GM13976 (cell line): ENCODE results near the gene METRN.

Experiments used
- DNase-seq: peaks from one replicate; pipeline ENCODE4 v3.0.0; 2012; ENCODE audit warnings: low spot score
- in situ Hi-C: fragments of 300-500 bp; cut with MboI; formaldehyde crosslinking; loops from one replicate; pipeline ENCODE4 v1.12.0; 2022; ENCODE audit warnings: low sequenced_read_pairs, mixed read lengths, inconsistent platforms; ENCODE audit not compliant: unreplicated experiment
- TF ChIP-seq, protein P1 (sequence below): IDR thresholded peaks from 2 replicates; pipeline ENCODE4 v1.5.1; 2012; ENCODE audit warnings: borderline replicate concordance, mild to moderate bottlenecking; ENCODE audit not compliant: insufficient read depth; ENCODE audit errors: extremely low read depth, missing control alignments, control extremely low read depth

Gene METRN

DNA sequence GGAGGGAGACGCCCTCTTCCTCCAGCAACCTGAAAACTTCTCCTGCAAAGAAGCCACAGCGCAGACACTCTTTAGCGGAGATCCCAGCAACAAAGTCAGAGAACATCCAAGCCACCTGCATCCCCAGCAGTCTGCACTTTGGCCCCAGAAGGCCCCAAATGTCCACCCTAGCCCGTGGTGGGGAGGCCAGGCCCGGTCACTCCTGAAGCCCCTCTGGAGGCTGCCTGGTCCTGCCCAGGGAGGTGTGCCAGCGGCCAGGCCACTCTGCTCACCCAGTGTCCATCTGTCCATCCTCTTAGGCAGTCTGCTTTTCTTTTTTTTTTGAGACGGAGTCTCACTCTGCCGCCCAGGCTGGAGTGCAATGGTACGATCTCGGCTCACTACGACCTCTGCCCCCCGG is 17.4 kb downstream of the METRN start:
- TF ChIP-seq, protein P1, sequence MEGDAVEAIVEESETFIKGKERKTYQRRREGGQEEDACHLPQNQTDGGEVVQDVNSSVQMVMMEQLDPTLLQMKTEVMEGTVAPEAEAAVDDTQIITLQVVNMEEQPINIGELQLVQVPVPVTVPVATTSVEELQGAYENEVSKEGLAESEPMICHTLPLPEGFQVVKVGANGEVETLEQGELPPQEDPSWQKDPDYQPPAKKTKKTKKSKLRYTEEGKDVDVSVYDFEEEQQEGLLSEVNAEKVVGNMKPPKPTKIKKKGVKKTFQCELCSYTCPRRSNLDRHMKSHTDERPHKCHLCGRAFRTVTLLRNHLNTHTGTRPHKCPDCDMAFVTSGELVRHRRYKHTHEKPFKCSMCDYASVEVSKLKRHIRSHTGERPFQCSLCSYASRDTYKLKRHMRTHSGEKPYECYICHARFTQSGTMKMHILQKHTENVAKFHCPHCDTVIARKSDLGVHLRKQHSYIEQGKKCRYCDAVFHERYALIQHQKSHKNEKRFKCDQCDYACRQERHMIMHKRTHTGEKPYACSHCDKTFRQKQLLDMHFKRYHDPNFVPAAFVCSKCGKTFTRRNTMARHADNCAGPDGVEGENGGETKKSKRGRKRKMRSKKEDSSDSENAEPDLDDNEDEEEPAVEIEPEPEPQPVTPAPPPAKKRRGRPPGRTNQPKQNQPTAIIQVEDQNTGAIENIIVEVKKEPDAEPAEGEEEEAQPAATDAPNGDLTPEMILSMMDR, result no peak
- DNase-seq, result no peak
- in situ Hi-C loops, result no loop called here

DNA sequence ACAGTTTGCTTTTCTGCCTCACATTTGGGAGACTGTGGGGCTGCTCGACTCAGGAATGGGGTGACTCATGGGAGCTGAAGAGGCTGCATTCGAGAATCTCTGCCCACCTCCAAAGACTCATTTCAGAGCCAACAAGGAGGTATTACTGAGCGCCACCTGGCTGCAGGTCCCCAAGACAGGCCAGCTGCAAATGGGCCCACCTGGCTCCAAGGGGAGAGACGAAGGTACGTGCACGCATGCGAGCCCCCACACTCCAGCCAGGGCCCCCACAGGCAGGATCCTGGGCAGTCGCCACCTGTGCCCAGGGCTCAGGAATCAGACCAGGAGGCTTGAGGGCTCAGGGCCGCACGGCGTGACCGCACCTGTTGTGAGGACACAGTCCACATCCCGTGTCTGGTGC is 18.0 kb downstream of the METRN start:
- TF ChIP-seq, protein P1, result no peak
- no peak for DNase-seq
- in situ Hi-C loops, result no loop called here

DNA sequence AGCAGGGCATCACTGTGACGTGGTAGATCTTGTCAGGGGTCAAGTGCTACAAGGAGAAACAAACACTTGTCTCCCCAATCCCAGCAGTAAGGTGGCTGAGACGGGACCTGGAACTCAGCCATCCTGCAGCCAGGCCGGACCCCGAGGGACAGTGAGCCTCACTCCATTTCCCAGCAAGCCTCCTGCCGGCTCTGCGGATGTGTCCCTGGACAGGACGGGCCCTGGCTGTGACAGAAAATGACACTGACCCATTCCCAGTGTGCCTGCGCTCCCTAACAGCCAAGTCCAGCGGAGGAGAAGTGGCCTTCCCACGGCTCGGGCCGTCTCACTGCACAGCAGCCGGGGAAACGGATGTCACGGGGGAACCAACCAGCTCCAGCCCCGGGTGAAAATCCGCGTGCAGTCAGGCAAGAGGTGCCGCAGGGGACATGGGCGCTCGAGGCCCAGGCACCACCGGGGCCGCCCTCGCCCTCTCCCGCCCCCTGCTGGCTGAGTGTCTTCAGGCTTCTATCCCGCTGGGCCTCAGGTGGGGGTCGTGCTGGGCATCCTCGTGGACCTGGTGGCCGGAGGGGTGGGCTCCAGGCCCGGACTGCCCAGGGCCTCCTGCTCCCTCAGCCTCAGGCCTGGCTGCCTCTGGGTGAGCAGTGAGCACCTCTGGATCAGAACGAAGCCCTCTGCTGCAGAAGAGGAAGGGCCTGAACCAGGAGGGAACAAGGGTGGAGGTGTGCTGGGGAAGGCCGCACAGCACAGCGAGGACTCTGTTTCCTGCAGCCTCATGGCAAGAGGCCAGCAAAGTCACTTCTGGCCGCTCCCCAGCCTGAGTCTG is 18.7 kb downstream of the METRN start:
- DNase-seq, result no peak
- TF ChIP-seq, protein P1, result peak; percentile 12
- in situ Hi-C loops, result no loop called here

DNA sequence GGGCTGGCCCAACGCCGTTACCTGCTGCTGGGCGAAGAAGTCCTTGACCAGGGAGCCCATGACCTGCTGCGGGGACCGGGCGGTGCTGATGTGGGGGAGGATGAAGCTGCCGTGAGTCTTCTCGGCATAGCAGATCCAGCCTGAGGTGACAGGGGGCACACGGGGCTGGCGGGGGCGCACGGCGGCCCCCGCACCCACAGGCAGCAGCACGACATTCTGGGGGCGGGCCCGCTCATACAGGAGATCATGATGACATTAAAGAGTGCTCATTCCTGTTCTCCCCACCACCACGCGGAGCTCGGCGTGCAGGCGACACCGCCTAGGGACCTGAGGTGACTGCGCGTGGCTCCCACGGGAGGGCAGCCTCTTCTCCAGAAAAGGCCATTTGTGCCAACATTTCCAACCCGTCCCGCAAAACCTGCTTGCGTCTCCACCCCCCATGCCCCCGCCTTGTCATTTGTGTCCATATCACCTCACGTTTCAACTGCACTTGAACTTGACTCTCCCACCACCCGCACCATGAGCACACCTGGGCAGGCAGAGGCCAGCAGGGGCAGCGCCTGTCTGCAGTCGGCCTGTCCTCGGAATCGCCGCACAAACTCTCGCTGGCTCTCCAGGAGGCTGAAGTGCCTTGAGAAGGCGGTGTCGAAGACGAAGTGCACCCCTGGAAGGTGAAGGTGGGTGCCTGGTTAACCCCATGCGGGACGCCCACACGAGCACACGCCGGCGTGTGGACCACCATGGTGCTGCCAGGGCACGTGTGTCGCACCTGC is 19.5 kb downstream of the METRN start:
- in situ Hi-C loops, result no loop called here
- DNase-seq, result no peak

DNA sequence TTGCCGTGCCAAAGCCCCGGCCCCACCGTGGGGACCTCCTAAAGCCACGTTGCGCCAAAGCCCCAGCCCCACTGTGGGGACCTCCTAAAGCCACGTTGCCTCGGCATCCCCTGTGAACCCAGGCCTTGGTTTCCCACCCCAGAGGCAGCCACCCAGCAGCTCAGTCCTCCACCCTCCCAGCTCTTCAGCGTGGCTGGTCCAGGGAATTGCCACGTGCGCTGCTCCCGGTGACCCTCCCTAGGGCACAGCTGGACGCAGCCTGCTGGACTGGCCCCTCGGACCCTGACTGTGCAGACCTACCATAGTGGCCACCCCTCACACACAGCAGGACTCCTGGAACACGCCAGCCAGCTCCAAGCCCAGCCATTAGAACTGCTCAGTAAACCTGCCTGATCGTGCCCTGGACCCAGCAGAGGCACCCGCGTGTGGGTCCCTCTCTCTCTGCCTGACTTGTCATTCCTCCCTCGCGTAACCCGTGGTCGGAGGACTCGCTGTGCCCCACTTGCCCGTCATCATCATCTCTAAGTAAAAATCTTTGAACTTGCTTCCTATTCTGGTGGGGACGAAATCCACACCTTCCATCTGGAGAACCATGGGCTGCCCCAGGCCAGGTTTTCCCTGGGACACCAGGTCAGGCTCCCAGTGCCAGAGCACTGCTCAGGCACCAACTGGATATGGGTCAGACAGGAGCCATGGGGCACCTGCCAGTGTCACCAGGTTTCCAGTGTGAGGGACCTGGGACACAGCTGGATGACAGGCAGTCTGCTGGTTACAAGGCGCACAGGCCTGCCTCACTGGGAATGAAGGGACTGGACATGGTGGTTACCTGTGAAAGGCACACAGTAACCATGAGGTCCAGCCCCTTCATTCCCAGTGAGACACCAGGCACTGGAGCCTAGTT is 20.3 kb downstream of the METRN start:
- TF ChIP-seq, protein P1, result no peak
- DNase-seq, result no peak
- in situ Hi-C loops, result no loop called here

More for the DNA sequence above, 19.5 kb downstream of the METRN start:
- TF ChIP-seq, protein P1, result no peak

DNA sequence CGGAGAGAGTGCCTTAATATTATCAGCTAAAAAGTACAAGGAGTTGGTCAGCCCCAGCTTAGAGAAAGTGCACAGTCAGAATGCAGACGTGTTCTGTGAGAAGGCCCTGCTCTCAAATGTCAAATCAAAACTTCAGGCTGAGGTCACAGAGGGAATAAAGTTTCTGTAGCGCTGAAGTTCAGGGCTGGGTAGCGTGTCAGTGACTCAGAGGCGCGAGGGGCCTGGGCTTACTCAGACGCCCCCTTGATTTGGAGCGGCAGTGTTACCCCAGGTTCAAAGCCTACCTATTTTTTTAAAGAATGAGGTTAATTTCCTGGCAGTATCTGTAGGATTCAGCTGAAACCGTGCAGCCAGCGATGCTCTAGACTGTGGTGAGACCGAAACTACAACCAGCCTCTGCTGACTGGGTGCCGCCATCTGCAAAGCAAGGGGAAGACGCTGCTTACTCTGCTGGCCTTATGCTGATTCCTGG is 21.1 kb downstream of the METRN start:
- DNase-seq, result peak; percentile 75
- TF ChIP-seq, protein P1, result no peak
- in situ Hi-C loops, result no loop called here
